ENCODE data around the gene EIF4E1B. TPM values are rescaled to one million over a fixed set of nuclear protein-coding genes. Genes with fewer than 3 reads are reported as not detected.

The EIF4E1B gene
- total RNA-seq, 1 donor from 2014 or later: 0.06 TPM

GRCh38 chr5:176693477-176693851 lies 63.0 kb downstream of the EIF4E1B start:
- H3K4me1 Mint-ChIP-seq: peaks cover 30% of the 10 kb centered on the region

GRCh38 chr5:176694146-176694545 lies 63.7 kb downstream of the EIF4E1B start:
- no peaks in the 10 kb centered on the region for H3K9me3 ChIP-seq (ENCODE audit: low read depth)
- no peak overlapping the region for H3K4me3 ChIP-seq
- H3K9ac ChIP-seq: no peak overlapping the region
- H4K20me1 ChIP-seq (ENCODE audit: low read depth): no peaks in the 10 kb centered on the region
- peaks cover 22% of the 10 kb centered on the region for H3F3A ChIP-seq (ENCODE audit: low read depth)
- no peak overlapping the region for H2AFZ ChIP-seq (replicated peaks)
- no peak overlapping the region for H3K27ac ChIP-seq
- H3K79me2 ChIP-seq (ENCODE audit: low read depth): no peaks in the 10 kb centered on the region
- H3K4me2 ChIP-seq: no peak overlapping the region
- Mint-ChIP-seq H3K9me3 (no peaks in the 10 kb centered on the region), H3K36me3 (no peaks in the 10 kb centered on the region), H3K27ac (no peak overlapping the region), H3K4me3 (no peak overlapping the region), H3K27me3 (ENCODE audit: insufficient read depth, low read depth) (peaks cover 16% of the 10 kb centered on the region), H3K4me1 (peaks cover 34% of the 10 kb centered on the region)
- H3K27me3 ChIP-seq: no peaks in the 10 kb centered on the region
- peaks cover 43% of the 10 kb centered on the region for H3K4me1 ChIP-seq
- DNase-seq (ENCODE audit: low spot score): no peak
- no peaks in the 10 kb centered on the region for H3K36me3 ChIP-seq
- TF ChIP-seq EZH2phosphoT487 (IDR thresholded peaks at IDR 0.05): no peak
- no peak for TF ChIP-seq CTCF (IDR thresholded peaks at IDR 0.05)
- TF ChIP-seq EZH2 (IDR thresholded peaks at IDR 0.05): no peak

More at GRCh38 chr5:176693477-176693851, 63.0 kb downstream of the EIF4E1B start:
- Mint-ChIP-seq H3K9me3 (no peaks in the 10 kb centered on the region), H3K36me3 (no peaks in the 10 kb centered on the region), H3K4me3 (no peak overlapping the region), H3K27me3 (ENCODE audit: insufficient read depth, low read depth) (peaks cover 16% of the 10 kb centered on the region), H3K27ac (no peak overlapping the region)
- Histone ChIP-seq H2AFZ (replicated peaks) (no peak overlapping the region), H3F3A (ENCODE audit: low read depth) (peaks cover 15% of the 10 kb centered on the region), H3K4me1 (peaks cover 39% of the 10 kb centered on the region), H4K20me1 (ENCODE audit: low read depth) (no peaks in the 10 kb centered on the region), H3K36me3 (no peaks in the 10 kb centered on the region), H3K9me3 (ENCODE audit: low read depth) (no peaks in the 10 kb centered on the region), H3K9ac (no peak overlapping the region), H3K27me3 (no peaks in the 10 kb centered on the region), H3K79me2 (ENCODE audit: low read depth) (no peaks in the 10 kb centered on the region), H3K4me2 (no peak overlapping the region), H3K4me3 (no peak overlapping the region), H3K27ac (no peak overlapping the region)
- no peak for TF ChIP-seq CTCF (IDR thresholded peaks at IDR 0.05)
- TF ChIP-seq EZH2 (IDR thresholded peaks at IDR 0.05): no peak
- TF ChIP-seq EZH2phosphoT487 (IDR thresholded peaks at IDR 0.05): no peak
- DNase-seq (ENCODE audit: low spot score): no peak

- H3F3A ChIP-seq (ENCODE audit: low read depth): peaks cover 25% of the 10 kb centered on the region
- no peaks in the 10 kb centered on the region for H3K36me3 ChIP-seq
- no peak overlapping the region for H3K9ac ChIP-seq
- no peaks in the 10 kb centered on the region for H3K79me2 ChIP-seq (ENCODE audit: low read depth)
- H3K9me3 ChIP-seq (ENCODE audit: low read depth): no peaks in the 10 kb centered on the region
- H3K27ac ChIP-seq: no peak overlapping the region
- no peaks in the 10 kb centered on the region for H4K20me1 ChIP-seq (ENCODE audit: low read depth)
- H3K4me3 ChIP-seq: no peak overlapping the region
- no peak overlapping the region for H3K4me3 Mint-ChIP-seq
- peaks cover 16% of the 10 kb centered on the region for H3K27me3 Mint-ChIP-seq (ENCODE audit: insufficient read depth, low read depth)
- peaks cover 34% of the 10 kb centered on the region for H3K4me1 Mint-ChIP-seq
- no peaks in the 10 kb centered on the region for H3K27me3 ChIP-seq
- H3K4me1 ChIP-seq: peaks cover 44% of the 10 kb centered on the region
- no peak overlapping the region for H2AFZ ChIP-seq (replicated peaks)
- no peaks in the 10 kb centered on the region for H3K36me3 Mint-ChIP-seq
- TF ChIP-seq EZH2phosphoT487 (IDR thresholded peaks at IDR 0.05) (no peak), CTCF (IDR thresholded peaks at IDR 0.05) (no peak), EZH2 (IDR thresholded peaks at IDR 0.05) (no peak)
- no peaks in the 10 kb centered on the region for H3K9me3 Mint-ChIP-seq
- H3K4me2 ChIP-seq: no peak overlapping the region
- DNase-seq (ENCODE audit: low spot score): no peak
- H3K27ac Mint-ChIP-seq: no peak overlapping the region
Measured at GRCh38 chr5:176694631-176695030, 64.2 kb downstream of the EIF4E1B start.

Measured in neural progenitor cell (in vitro differentiated cells).